NCI-H345 treated with DMSO at 0.1 percent for 48 hours (cell line): ENCODE measurements around the gene LRRC3C.
A peak's percentile ranks its signal among the peaks of the same experiment; 100 is the strongest.

ENCODE experiments used
- DNase-seq: peaks from one replicate; lab custom pipeline; 2025; ENCODE audit not compliant: unreplicated experiment; lab: John Stamatoyannopoulos, UW

Gene LRRC3C

GRCh38 chr17:39973496-39973895, 46.0 kb downstream of the LRRC3C start:
- no peak for DNase-seq

GRCh38 chr17:39974433-39974832, 46.9 kb downstream of the LRRC3C start:
- no peak for DNase-seq

- DNase-seq: no peak
These were observed 48.3 kb downstream of the LRRC3C start for GRCh38 chr17:39975801-39976200.

- no peak for DNase-seq
These were observed 51.6 kb downstream of the LRRC3C start for GRCh38 chr17:39979016-39979670.

GRCh38 chr17:39979893-39980350, 52.4 kb downstream of the LRRC3C start:
- DNase-seq: no peak

GRCh38 chr17:39980351-39981206, 53.0 kb downstream of the LRRC3C start, which contains the start of gene PSMD3:
PSMD3 (plus strand) TSS chr17:39980807; CDS start chr17:39980971, 164 bp downstream.
- peak; percentile 98 for DNase-seq

GRCh38 chr17:39981207-39981741, 53.7 kb downstream of the LRRC3C start:
- DNase-seq: no peak

- no peak for DNase-seq
These were observed 54.3 kb downstream of the LRRC3C start for GRCh38 chr17:39981766-39982375.

- DNase-seq: no peak
These were observed 60.8 kb downstream of the LRRC3C start for GRCh38 chr17:39988206-39988810.

GRCh38 chr17:39994448-39994847, 66.9 kb downstream of the LRRC3C start:
- DNase-seq: no peak
